Astrocyte (in vitro differentiated cells and primary cell): ENCODE data around the gene PPP1R12A.

Experiments used
- CTCF ChIP-seq: IDR thresholded peaks from 2 replicates; pipeline ENCODE4 v1.5.1; 2011; ENCODE audit warnings: low read depth, mild to moderate bottlenecking, inconsistent platforms, low read length, moderate library complexity; ENCODE audit not compliant: insufficient read depth
- EZH2 ChIP-seq: IDR thresholded peaks from 2 replicates; pipeline ENCODE4 v1.6.1; 2012; ENCODE audit warnings: mild to moderate bottlenecking, low read length, inconsistent platforms; ENCODE audit not compliant: insufficient read depth

GRCh38 chr12:79949098-79949497, 14.2 kb upstream of the PPP1R12A start:
- TF ChIP-seq CTCF (no peak), EZH2 (no peak)
